Testis (tissue), 2 donors: ENCODE measurements around the gene OR51B4.

ENCODE experiments used
- CTCF ChIP-seq, 3 experiments: fragments of 450-650 bp in 2 of 3; fragments of 200-600 bp in 1 of 3; sonication (generic) in 1 of 3; IDR thresholded peaks; one replicate each; pipeline ENCODE4 v1.5.1; 2016 to 2019; ENCODE audit warnings: antibody characterized with exemption in 3 of 3, mild to moderate bottlenecking in 2 of 3, moderate library complexity in 1 of 3
- POLR2A ChIP-seq: fragments of 450-650 bp; IDR thresholded peaks from one replicate; pipeline ENCODE4 v1.6.1; 2017; ENCODE audit warnings: antibody characterized with exemption, mild to moderate bottlenecking, moderate library complexity

- no peak for TF ChIP-seq CTCF (IDR thresholded peaks at IDR 0.05)
- no peak for TF ChIP-seq POLR2A
Observed at GRCh38 chr11:5288108-5288905, 13.4 kb downstream of the OR51B4 start.
